Measurements from ENCODE around the gene PPID. TPM values are rescaled to one million over a fixed set of nuclear protein-coding genes. Genes with fewer than 3 reads are reported as not detected.

PPID gene
- total and polyA plus RNA-seq, 2 donors (not counting 1 experiment from before 2014, with no cell fraction given), result 9.4 to 23.7 TPM

DNA sequence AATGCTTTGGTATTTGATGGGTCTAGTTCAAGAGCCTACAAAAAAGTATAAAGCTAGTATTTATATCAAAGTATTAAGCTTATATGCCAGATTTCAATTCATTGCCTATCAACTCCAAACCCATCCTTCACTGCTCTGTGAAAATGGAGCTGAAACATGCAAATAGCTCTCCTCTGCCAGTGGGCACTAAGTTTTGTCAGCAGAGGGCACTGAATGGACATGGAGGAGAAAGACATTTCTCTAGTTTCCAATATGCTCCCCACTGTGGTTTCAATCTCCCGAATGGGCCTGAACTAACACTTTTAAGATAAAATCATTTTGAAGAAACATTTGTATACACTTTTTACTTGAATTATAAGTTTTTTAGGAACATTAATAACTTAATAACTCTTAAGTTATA, 12.4 kb downstream of the PPID start:
- H3K4me3 Mint-ChIP-seq, result no peak overlapping the region
- no peaks in the 10 kb centered on the region for H3K9me3 Mint-ChIP-seq (ENCODE audit: insufficient read depth)
- Histone ChIP-seq H2AFZ (ENCODE audit: insufficient read depth, low read depth, low read length, poor library complexity, severe bottlenecking) (no peak overlapping the region), H3K4me1 (ENCODE audit: control insufficient read depth in 2 of 2, insufficient read depth in 2 of 2, low read length in 2 of 2) (no peaks in the 10 kb centered on the region), H3K79me2 (ENCODE audit: control insufficient read depth, insufficient read depth, low read length) (no peaks in the 10 kb centered on the region), H3K27ac (ENCODE audit: low read length in 2 of 2) (no peak overlapping the region), H3K9ac (ENCODE audit: low read length) (no peak overlapping the region), H4K20me1 (ENCODE audit: control insufficient read depth, insufficient read depth, low read length, poor library complexity, severe bottlenecking) (no peaks in the 10 kb centered on the region), H3K4me3 (ENCODE audit: control extremely low read depth in 1 of 5, extremely low read depth in 1 of 5, insufficient read depth in 1 of 5, low read depth in 2 of 5, low read length in 4 of 5) (no peak overlapping the region), H3K4me2 (replicated peaks; ENCODE audit: low read depth, low read length, poor library complexity, severe bottlenecking) (no peak overlapping the region), H3K36me3 (replicated peaks in 1 of 2; ENCODE audit: control extremely low read depth in 1 of 2, control insufficient read depth in 1 of 2, extremely low read depth in 1 of 2, insufficient read depth in 2 of 2, low read length in 1 of 2) (peaks cover 21 to 57% of the 10 kb centered on the region in 2 experiments), H3K27me3 (replicated peaks in 1 of 4; ENCODE audit: control extremely low read depth in 1 of 4, control insufficient read depth in 3 of 4, insufficient read depth in 4 of 4, low read length in 3 of 4) (no peaks in the 10 kb centered on the region), H3K9me3 (ENCODE audit: control extremely low read depth in 1 of 3, control insufficient read depth in 2 of 3, insufficient read depth in 1 of 3, low read length in 2 of 3) (no peaks in the 10 kb centered on the region)
- intact Hi-C loops (cut with micrococcal nuclease), result no loop called here
- no peak overlapping the region for H3K27ac Mint-ChIP-seq
- TF ChIP-seq EZH2 (IDR thresholded peaks at IDR 0.05; ENCODE audit: borderline replicate concordance, insufficient read depth, low read depth, low read length, poor library complexity, severe bottlenecking) (no peak), CTCF (IDR thresholded peaks at IDR 0.05) (no peak)
- H3K27me3 Mint-ChIP-seq, result no peaks in the 10 kb centered on the region
- DNase-seq (no peak), ATAC-seq (ENCODE audit: low read depth) (no peak)
- no peaks in the 10 kb centered on the region for H3K4me1 Mint-ChIP-seq
- WGBS (ENCODE audit: insufficient coverage), result no CpG with 5 or more reads among the region's 1 CpG
- ChIA-PET POLR2A (no interaction called here), CTCF (interaction anchor here (0.7 to 1.7 kb wide), 4 partner anchors 16 to 492 kb away, joined by 3 to 5 read pairs (median 3); no protein-coding TSS in a partner anchor)

DNA sequence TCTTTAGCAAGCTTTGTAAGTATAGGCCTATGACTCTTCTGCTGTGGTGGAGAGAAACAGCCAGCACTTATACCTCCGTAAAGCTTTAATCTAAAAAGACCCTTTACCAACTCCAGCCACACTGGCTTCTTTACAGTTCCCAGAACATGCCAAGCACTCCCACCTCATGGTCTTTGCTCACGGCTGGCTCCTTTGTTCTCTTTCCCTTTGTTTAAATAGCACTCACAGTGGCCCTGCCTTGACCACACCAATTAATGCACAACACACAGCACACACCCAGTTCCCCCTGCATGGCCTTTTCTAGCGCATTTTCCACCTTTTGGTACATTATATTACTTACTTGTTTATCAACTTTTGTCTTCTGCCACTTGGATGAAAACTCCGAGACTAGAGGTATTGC, 18.9 kb downstream of the PPID start:
- Mint-ChIP-seq H3K27me3 (no peaks in the 10 kb centered on the region), H3K9me3 (ENCODE audit: insufficient read depth) (no peaks in the 10 kb centered on the region), H3K4me1 (no peaks in the 10 kb centered on the region), H3K27ac (no peak overlapping the region), H3K4me3 (no peak overlapping the region)
- ATAC-seq (ENCODE audit: low read depth) (no peak), DNase-seq (no peak)
- H3K27me3 ChIP-seq (replicated peaks in 1 of 4; ENCODE audit: control extremely low read depth in 1 of 4, control insufficient read depth in 3 of 4, insufficient read depth in 4 of 4, low read length in 3 of 4), result no peaks in the 10 kb centered on the region
- no peaks in the 10 kb centered on the region for H3K79me2 ChIP-seq (ENCODE audit: control insufficient read depth, insufficient read depth, low read length)
- no peak overlapping the region for H2AFZ ChIP-seq (ENCODE audit: insufficient read depth, low read depth, low read length, poor library complexity, severe bottlenecking)
- CTCF ChIA-PET, result no interaction called here
- no peak overlapping the region for H3K27ac ChIP-seq (ENCODE audit: low read length in 2 of 2)
- TF ChIP-seq CTCF (IDR thresholded peaks at IDR 0.05) (no peak), EZH2 (IDR thresholded peaks at IDR 0.05; ENCODE audit: borderline replicate concordance, insufficient read depth, low read depth, low read length, poor library complexity, severe bottlenecking) (no peak)
- no peaks in the 10 kb centered on the region for H3K9me3 ChIP-seq (ENCODE audit: control extremely low read depth in 1 of 3, control insufficient read depth in 2 of 3, insufficient read depth in 1 of 3, low read length in 2 of 3)
- peaks cover 4 to 6% of the 10 kb centered on the region in 2 experiments for H3K36me3 ChIP-seq (replicated peaks in 1 of 2; ENCODE audit: control extremely low read depth in 1 of 2, control insufficient read depth in 1 of 2, extremely low read depth in 1 of 2, insufficient read depth in 2 of 2, low read length in 1 of 2)
- no peaks in the 10 kb centered on the region for H4K20me1 ChIP-seq (ENCODE audit: control insufficient read depth, insufficient read depth, low read length, poor library complexity, severe bottlenecking)
- POLR2A ChIA-PET, result no interaction called here
- H3K4me3 ChIP-seq (ENCODE audit: control extremely low read depth in 1 of 5, extremely low read depth in 1 of 5, insufficient read depth in 1 of 5, low read depth in 2 of 5, low read length in 4 of 5), result no peak overlapping the region
- WGBS (ENCODE audit: insufficient coverage), result 100% methylated on average over 1 of the region's 4 CpGs
- H3K4me2 ChIP-seq (replicated peaks; ENCODE audit: low read depth, low read length, poor library complexity, severe bottlenecking), result no peak overlapping the region
- H3K9ac ChIP-seq (ENCODE audit: low read length), result no peak overlapping the region
- intact Hi-C loops (cut with micrococcal nuclease), result no loop called here
- no peaks in the 10 kb centered on the region for H3K4me1 ChIP-seq (ENCODE audit: control insufficient read depth in 2 of 2, insufficient read depth in 2 of 2, low read length in 2 of 2)

All from B cell (primary cell).